ENCODE measurements around the gene CEP70.

DNA sequence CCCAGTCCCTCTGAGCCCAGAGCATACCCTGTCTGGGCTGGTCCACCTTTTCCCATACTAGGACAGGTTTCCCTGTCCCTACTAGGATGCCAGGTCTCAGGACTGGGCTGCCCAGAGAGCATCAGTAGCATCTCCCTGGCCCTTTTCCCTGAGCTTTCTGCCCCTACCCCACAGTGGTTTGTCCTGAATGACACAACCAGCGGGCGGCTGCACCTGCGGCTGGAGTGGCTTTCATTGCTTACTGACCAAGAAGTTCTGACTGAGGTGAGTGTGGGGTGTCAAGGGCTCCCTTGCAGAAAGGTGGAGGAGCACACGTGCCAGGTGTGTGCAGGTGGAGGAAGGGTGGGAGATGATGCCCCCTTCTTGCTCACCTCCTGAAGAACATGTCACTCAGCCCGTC, 126.1 kb downstream of the CEP70 start:
- TF ChIP-seq CTCF (conservative IDR thresholded peaks at IDR 0.05 in 1 of 2, IDR thresholded peaks at IDR 0.05 in 1 of 2; ENCODE audit: extremely low read depth in 1 of 2, insufficient read depth in 1 of 2, low read depth in 1 of 2, low read length in 2 of 2), result no peak
- TF ChIP-seq EZH2 (IDR thresholded peaks at IDR 0.05; ENCODE audit: borderline replicate concordance, low read length), result no peak
